M059J (cell line): ENCODE results near the gene MARCHF6. TPM values are rescaled to one million over a fixed set of nuclear protein-coding genes. Genes with fewer than 3 reads are reported as not detected.
A peak's percentile ranks its signal among the peaks of the same experiment; 100 is the strongest.

ENCODE experiments used
- DNase-seq: peaks from one replicate; pipeline ENCODE4 v3.0.0-alpha.2; 2012; ENCODE audit warnings: low read depth
- total RNA-seq: library from RNA; depleted of rRNA; stranded (reverse); fragments of >200 nt; shearing (Covaris generic); gene quantifications from 2 replicates; pipeline ENCODE4 v1.2.3, GENCODE V29; 2014; rRNA removed

Gene MARCHF6
- total RNA-seq, 1 experiment from 2014 or later, result 59.1 TPM

GRCh38 chr5:10376544-10376943, 23.0 kb downstream of the MARCHF6 start:
- DNase-seq, result no peak

GRCh38 chr5:10377081-10377480, 23.6 kb downstream of the MARCHF6 start:
- no peak for DNase-seq

GRCh38 chr5:10381803-10382202, 28.3 kb downstream of the MARCHF6 start:
- no peak for DNase-seq

DNA sequence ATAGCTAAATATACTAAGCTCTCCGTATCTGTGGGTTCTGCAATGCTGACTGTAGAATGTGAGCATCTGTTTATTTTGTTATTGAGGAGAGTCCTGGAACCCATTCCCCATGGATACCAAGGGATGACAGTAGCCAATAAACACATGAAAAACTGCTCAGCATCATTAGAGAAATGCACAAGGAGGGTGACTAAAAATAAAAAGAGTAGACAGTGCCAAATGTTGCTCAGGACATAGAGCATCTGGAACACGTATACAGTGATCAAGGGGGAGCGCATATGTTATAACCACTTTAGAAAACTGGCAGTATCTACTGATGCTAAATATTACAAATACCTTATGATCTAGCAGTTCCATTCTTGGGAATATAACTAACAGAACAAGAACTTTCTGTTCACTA, 31.0 kb downstream of the MARCHF6 start:
- no peak for DNase-seq

GRCh38 chr5:10387690-10388089, 34.2 kb downstream of the MARCHF6 start:
- peak; percentile 55 for DNase-seq

- DNase-seq, result no peak
These were observed 37.6 kb downstream of the MARCHF6 start for GRCh38 chr5:10391130-10391529.

GRCh38 chr5:10392567-10393328, 39.3 kb downstream of the MARCHF6 start:
- peak; percentile 33 for DNase-seq

- DNase-seq, result no peak
These were observed 40.0 kb downstream of the MARCHF6 start for GRCh38 chr5:10393491-10393890.

DNA sequence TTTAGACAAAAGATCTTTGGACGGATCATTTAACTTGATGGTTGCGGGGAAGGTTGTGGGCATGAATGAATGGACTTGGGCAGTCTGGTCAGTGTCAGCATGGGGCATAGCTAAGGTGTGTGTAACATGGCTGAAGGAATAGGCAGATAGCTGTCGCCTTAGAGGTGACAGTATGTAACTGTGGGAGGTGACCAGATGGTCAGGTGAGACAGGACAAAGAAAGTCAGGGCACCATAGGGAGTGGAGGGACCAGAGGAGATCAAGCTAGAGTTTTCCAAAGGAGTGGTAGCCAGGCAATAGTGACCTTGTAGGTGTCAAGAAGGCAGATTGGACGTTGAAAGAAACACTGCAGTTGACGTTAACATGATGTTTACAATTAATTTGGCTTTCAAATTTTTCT, 43.1 kb downstream of the MARCHF6 start:
- no peak for DNase-seq

DNA sequence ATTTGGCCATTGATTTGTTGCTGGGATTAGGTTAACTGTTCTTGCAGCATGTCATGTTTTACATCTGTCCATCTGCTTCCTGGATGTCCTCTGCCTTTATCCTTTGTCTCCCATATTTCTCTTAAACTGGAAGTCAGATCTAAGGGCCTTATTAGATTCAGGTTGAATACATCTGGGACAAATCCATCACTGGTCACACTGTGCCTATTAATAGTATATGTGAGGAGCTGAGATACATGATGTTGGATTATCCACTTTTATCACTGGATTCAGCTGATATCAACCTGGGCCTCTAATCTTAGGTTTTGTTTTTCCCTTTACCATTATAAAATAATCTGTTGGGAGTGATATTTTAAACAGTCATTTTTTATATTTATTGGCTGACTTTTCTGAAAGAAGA, 46.3 kb downstream of the MARCHF6 start:
- no peak for DNase-seq

DNA sequence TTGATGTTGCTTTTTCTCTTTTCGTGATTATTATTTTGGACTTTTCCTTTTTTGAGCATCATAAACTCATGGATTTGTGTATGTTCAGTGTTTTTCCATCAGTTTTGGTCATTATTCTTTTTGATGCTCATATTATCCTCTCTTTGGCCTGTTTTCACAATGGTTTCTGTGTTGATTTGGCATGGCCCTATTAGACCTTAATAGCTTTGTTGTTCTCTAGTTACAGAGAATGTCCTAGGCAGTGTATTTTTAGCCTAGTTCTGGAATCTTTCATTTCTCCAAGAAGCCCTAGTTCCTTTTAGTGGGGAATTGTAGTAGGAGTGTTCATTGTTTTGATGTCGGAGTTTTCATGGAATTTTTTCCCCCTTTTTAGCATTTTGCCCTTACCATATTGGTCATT, 46.9 kb downstream of the MARCHF6 start:
- DNase-seq, result no peak

DNA sequence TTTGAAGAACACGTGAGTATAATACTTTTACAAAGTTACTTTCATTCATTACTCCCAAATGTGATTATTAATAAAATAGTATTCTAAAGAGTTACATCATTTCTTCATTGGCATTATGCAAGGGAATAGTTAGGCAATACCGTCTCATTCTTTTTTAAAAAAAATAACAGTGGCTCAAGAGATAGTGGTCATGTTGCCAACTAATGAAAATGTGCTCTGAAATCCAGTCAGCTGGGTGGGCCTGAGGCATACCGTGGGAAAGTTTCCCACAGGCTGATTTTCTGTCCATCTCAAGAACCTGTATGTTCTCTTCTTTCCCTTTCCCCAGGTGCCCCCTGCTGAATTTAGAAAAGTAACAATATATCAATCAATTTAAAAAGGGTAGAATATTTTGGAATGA, 47.3 kb downstream of the MARCHF6 start:
- no peak for DNase-seq

GRCh38 chr5:10401498-10401897, 48.0 kb downstream of the MARCHF6 start:
- no peak for DNase-seq

Other genes starting within 250 kb of the MARCHF6 start
- gene ATPSCKMT, start 103.8 kb upstream of the MARCHF6 start, total RNA-seq, result 17.8 and 25.1 TPM in 2 replicates
- 445 and 637 TPM in 2 replicates for gene CCT5, start 103.4 kb upstream of the MARCHF6 start, total RNA-seq
- gene CMBL, start 45.8 kb upstream of the MARCHF6 start, total RNA-seq, result 6.6 and 11.4 TPM in 2 replicates
- gene ROPN1L, start 88.2 kb downstream of the MARCHF6 start, total RNA-seq, result 0.30 and 3.0 TPM in 2 replicates
- 0.49 and 1.9 TPM in 2 replicates for gene ANKRD33B, start 210.4 kb downstream of the MARCHF6 start, total RNA-seq